GM18520 (cell line): ENCODE data around the gene RNF31.
A peak's percentile ranks its signal among the peaks of the same experiment; 100 is the strongest.

ENCODE experiments used
- ATAC-seq: cut with Tn5 transposase; IDR thresholded peaks from one replicate; pipeline ENCODE4 v1.9.1; 2021; ENCODE audit not compliant: unreplicated experiment

Gene RNF31

GRCh38 chr14:24159777-24160498 is 12.6 kb downstream of the RNF31 start:
- ATAC-seq: no peak

- peak; percentile 2 for ATAC-seq
Observed at GRCh38 chr14:24160499-24160849, 13.2 kb downstream of the RNF31 start.

GRCh38 chr14:24160850-24161804 is 13.8 kb downstream of the RNF31 start, which contains the start of gene IRF9:
IRF9 (plus strand) TSS chr14:24161265; CDS start chr14:24162145, 880 bp downstream.
- ATAC-seq: peak; percentile 61

- no peak for ATAC-seq
Observed at GRCh38 chr14:24162093-24162492, 14.8 kb downstream of the RNF31 start.

GRCh38 chr14:24164518-24164991 is 17.3 kb downstream of the RNF31 start:
- no peak for ATAC-seq

GRCh38 chr14:24165785-24166184 is 18.5 kb downstream of the RNF31 start:
- ATAC-seq: no peak

GRCh38 chr14:24167469-24168114 is 20.3 kb downstream of the RNF31 start:
- ATAC-seq: no peak

- peak; percentile 51 for ATAC-seq
Observed at GRCh38 chr14:24171422-24172260, 24.3 kb downstream of the RNF31 start, which contains the start of gene REC8. REC8 (plus strand) TSS chr14:24172080; CDS start chr14:24172553, 473 bp downstream.

- no peak for ATAC-seq
Observed at GRCh38 chr14:24172261-24172860, 25.1 kb downstream of the RNF31 start.

GRCh38 chr14:24172871-24173281 is 25.6 kb downstream of the RNF31 start:
- no peak for ATAC-seq

GRCh38 chr14:24176599-24176998 is 29.3 kb downstream of the RNF31 start:
- ATAC-seq: no peak

- no peak for ATAC-seq
Observed at GRCh38 chr14:24177041-24177825, 29.9 kb downstream of the RNF31 start.

- no peak for ATAC-seq
Observed at GRCh38 chr14:24177891-24178290, 30.6 kb downstream of the RNF31 start.

- no peak for ATAC-seq
Observed at GRCh38 chr14:24178399-24179178, 31.3 kb downstream of the RNF31 start.

- ATAC-seq: no peak
Observed at GRCh38 chr14:24179294-24179960, 32.1 kb downstream of the RNF31 start.

GRCh38 chr14:24179961-24180796 is 32.9 kb downstream of the RNF31 start:
- no peak for ATAC-seq
